ENCODE results near the gene AP1G2.
"Not testable (repeated sequence)": the region's sequence is repeated elsewhere in the genome, so short reads cannot be mapped to it uniquely, and the experiment has no call there.

Gene AP1G2, protein sequence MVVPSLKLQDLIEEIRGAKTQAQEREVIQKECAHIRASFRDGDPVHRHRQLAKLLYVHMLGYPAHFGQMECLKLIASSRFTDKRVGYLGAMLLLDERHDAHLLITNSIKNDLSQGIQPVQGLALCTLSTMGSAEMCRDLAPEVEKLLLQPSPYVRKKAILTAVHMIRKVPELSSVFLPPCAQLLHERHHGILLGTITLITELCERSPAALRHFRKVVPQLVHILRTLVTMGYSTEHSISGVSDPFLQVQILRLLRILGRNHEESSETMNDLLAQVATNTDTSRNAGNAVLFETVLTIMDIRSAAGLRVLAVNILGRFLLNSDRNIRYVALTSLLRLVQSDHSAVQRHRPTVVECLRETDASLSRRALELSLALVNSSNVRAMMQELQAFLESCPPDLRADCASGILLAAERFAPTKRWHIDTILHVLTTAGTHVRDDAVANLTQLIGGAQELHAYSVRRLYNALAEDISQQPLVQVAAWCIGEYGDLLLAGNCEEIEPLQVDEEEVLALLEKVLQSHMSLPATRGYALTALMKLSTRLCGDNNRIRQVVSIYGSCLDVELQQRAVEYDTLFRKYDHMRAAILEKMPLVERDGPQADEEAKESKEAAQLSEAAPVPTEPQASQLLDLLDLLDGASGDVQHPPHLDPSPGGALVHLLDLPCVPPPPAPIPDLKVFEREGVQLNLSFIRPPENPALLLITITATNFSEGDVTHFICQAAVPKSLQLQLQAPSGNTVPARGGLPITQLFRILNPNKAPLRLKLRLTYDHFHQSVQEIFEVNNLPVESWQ
- 122 to 221 (median 195) reads per million in 4 donors for total RNA-seq

DNA sequence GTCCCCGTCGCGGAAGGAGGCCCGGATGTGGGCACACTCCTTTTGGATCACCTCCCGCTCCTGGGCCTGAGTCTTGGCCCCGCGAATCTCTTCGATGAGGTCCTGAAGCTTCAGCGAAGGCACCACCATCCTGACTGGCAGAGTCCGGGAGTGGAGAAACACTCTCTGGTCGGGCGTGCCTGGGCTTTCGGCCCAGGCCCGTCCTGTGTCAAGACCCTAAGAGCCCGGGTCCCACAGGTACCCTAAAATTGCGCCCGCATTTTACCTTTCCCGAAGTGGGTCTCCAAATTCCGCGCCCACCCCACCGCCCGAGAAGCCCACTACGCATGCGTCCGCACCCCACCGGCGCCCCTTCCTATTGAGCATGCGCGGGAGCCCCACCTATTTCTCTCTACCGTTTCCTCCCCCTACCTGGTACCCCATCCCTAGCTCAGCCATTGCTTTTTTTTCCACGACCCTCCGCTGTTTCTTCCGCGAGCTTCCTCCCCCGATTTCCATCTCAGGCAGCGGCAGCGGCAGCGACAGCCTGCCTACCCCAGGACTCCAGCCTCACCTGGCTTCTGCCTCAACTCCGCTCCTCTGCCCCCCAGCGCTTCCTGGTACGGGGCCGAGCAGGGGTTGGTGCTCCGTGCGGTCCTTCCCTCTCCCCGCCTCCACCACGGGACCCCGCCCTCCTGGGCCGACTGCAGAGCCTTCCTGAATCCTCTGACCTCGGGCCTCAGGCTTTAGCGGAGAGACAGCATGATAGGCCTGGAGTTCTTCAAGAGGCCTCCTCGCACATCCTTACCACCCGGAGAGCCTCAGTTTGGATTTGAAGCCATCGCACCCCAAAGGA lies at the start of gene AP1G2:
Gene AP1G2 (minus strand): TSS at position 606 of the 835 bp plus-strand sequence. CDS start 477 bp downstream, at position 129.
- peak; percentile 71 to 90 (median 78) for DNase-seq

DNA sequence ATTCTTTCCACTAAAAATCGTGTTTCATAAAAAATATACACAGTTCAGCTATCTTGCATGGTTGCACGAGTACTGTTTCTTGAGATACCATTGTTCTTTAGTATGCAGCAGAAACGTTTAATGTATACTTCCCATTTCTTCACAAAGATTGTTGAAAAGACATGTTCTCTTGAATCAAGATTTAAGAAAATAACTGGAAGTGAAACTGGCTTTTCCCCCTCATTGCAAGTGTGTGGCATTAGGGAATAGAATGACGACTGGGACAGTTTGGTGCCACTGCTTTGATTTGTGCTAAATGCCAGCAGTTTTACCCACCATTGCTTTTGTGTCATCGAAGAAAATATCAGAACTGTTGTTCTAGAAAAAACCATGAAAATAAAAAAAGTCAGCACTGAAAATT lies 48.3 kb upstream of the AP1G2 start:
- DNase-seq, result no peak

DNA sequence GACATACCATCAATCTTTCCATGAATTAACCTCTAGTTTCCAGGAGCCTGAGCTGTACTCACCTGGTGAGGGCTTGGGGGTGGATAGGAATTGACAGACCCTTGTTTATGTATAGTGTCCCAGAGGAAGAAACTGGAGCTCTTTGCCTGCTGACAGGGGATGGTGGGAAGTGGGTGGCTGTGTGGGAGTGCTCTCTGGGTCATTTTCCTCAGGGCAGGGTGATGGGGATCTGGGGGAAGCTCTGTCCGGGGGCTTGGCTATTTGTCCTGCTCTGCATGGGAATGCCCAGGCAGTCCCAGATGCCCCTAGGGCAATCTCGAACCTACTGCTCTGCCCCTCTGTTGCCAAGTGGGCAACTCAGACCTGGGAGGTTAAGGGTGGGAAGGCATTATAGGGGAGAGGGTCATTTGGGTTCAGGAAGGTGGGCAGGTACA lies 46.8 kb upstream of the AP1G2 start:
- no peak for DNase-seq

DNA sequence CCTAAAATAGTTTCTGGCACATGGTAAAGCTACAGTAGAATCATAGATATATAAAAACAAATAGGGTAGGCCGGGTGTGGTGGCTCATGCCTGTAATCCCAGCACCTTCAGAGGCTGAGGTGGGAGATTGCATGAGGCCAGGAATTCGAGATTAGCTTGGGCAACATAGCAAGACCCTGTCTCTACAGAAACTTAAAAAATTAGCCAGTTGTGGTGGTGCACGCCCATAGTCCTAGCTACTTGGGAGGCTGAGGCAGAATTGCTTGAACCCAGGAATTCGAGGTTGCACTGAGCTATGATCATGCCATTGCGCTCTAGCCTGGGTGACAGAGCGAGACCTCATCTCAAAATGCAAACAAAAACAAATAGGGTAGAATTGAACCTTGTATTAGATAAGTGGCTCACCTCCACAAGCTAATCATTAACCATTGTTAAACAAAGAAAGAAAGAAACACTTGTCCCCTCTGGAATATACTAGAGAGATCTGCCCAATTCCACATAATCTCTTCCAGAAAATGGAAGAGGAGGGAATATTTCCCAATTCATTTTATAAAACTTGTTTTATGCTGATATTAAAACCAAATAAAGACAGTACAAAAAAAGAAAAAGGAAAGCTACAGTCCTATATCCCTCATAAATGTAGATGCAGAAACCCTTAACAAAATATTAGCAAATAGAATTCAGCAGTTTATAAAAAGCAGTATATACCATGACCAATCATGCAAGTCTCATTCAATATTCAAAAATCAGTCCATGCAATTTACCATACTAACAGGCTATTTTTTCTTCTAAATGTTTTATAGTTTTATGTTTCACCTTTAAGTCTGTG lies 45.9 kb upstream of the AP1G2 start:
- DNase-seq, result no peak

DNA sequence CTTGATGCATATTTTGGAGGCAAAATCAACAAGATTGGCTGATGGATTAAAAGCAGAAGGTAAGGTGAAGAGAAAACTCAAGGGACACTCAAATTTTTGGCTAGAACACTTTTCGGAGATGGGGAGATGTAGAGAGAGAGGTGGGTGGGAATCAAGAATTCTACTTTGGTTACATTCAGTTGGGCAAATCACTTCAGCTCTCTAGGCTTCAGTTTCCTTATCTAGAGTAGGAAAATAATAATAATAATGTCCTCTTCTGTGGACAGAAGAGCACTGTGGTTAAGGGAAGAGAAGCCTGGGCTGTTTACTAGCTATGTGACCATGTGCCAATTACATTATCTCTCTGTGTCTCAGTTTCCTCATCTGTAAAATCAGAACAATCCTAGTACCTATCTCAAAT lies 45.2 kb upstream of the AP1G2 start:
- no peak for DNase-seq

DNA sequence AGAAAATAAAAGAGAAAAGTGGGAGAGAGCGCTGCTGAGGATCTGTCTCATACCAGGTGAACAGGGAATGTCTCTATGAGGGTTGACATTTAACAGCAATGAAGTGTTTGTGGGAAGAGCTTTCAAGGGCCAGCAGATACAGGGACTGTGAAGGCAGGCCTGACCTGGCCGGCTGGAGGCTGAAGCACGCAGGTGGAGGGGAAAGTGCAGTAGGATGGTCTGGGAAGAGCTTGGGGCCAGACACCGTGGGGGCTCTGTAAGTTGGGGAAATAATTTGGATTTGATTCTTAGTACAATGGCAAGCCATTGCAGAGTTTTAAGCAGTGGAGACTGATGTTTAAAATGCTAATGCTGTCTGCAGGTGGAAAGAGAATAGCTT lies 44.8 kb upstream of the AP1G2 start:
- no peak for DNase-seq

DNA sequence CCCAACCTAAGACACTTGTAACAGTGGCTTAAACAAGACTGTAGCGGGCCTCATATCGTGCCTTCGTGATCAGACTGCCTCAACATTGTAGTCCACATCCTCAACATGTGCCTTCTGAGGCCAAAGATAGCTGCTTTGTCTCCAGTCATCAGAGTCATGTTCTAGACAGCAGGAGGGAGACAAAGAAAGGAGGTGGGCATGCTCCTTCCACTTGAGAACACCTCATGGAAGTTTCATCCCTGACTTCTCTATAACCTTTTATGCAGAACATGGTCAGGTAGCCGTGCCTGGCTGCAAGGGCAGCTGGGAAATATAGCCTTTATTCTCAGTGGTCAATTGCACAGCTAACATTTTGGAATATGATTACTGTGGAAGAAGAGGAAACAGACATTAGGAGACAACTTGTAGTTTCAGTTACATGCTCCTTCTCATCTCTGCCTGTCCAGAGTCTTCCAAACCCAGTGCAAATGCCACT lies 43.3 kb upstream of the AP1G2 start:
- peak in 1 of 5 donors; percentile 11 for DNase-seq

DNA sequence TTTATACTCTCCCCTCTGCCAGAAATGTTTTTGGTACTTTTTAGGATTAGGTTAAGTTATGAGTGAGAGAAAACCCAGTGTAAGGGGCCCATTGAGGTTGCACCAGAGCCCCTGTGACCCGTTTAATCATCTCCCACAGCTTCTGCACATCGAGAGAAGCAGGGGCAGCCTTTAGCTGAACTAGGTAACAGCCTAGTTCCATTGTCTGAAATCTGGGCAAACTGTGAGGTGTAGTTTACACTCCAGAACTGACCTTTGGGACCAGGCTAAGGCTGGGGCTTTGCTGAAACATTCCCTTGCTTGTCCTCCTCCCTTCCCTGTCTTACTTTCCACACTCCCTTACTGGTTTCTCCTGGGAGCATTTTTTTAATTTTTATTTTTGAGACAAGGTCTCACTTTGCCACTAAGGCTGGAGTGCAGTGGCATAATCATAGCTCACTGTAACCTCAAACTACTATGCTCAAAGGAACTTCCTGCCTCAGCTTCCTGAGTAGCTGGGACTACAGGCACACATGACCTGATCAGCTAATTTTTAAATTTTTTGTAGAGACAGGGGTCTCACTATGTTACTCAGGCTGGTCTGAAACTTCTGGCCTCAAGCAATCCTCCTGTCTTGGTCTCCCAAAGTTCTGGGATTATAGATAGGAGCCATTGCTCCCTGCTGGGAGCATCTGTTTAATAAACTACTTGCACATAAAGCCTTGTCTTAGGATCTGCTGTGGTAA lies 42.7 kb upstream of the AP1G2 start:
- peak in 1 of 5 donors; percentile 28 for DNase-seq

DNA sequence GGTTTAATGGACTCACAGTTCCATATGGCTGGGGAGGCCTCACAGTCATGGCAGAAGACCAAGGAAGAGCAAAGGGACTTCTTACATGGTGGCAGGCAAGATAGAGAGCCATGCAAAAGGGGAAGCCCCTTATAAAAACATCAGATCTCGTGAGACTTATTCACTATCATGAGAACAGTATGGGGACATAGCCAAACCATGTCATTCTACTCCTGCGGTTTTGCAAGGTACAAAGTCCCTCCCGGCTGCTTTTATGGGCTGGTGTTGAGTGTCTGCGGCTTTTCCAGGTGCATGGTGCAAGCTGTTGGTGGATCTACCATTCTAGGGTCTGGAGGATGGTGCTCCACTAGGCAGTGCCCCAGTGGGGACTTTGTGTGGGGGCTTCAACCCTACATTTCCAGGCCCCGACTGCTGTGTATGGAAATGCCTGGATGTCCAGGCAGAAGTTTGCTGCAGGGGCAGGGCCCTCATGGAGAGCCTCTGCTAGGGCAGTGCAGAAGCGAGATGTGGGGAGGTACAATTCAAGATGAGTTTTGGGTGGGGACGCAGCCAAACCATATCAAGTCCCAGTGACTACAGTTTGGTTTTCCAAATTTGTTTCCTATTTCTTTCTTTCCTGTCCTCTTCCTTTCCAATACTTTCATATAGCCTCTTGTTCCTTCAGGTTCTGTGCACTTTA lies 42.0 kb upstream of the AP1G2 start:
- DNase-seq, result not testable (repeated sequence)

DNA sequence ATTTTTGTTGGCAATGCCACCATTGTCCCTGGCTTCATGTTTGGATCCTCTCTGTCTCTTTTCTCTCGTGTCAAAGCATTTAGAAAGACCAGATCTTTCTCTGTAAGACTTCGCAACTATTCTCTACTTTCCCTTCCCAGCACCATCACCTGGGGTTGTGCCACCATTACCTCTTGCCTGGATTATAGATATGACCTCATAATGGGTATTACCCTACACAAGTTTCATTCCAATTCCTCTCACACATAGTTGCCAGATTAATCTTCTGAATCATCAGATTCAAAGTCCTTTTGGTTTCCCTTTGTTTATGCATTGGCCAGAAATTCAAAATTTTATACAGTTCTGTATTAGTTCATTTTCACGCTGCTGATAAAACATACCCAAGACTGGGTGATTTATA lies 41.4 kb upstream of the AP1G2 start:
- no peak for DNase-seq

DNA sequence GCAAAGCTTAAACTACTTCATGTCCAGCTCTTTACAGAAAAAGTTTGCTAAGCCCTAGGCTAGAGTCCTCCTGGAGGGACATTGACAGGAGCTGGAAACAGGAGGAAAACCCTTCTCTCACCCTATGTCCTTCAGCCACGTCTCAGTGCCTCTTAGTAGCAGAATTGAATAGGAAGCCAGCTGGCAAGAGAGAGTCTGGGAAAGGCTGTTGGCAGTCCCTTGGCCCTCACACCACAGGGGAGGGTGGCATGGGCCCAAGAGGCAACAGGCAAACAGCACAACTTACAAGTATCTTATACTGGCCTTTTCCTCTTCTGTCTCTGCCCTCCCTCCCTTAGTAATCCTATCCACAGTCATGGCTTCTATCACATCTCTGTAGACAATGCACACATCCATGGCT lies 40.9 kb upstream of the AP1G2 start:
- DNase-seq, result no peak

DNA sequence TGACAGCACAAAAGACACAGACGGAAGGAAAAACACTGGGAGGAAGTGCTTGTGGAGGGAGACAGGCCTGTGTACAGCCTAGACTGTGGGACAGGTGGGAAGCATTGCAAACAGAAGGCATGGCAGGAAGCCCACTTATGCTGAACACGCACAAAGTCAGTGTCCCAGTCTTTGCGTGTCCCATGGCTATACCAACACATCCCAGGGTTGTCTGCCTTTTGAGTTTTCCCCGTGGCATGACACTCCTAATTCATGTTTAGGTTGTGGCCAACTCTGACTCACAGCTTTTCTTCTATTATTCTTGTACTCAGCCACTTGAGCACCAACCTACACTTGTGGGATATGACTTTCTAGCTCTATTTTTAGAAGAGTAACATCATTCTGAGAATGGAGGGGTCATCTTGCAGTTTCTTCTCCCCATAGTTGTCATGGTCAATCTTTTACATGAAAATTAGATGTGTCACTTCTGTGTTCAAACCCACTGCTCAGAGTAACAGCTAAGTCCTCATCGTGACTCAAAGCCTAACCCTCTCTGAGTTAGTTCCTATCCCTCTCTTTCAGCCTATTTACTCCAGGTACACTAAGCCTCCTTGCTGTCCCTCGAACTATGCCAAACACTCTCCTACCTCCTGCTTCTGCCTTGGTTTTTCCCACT lies 38.5 kb upstream of the AP1G2 start:
- peak in 1 of 5 donors; percentile 37 for DNase-seq

DNA sequence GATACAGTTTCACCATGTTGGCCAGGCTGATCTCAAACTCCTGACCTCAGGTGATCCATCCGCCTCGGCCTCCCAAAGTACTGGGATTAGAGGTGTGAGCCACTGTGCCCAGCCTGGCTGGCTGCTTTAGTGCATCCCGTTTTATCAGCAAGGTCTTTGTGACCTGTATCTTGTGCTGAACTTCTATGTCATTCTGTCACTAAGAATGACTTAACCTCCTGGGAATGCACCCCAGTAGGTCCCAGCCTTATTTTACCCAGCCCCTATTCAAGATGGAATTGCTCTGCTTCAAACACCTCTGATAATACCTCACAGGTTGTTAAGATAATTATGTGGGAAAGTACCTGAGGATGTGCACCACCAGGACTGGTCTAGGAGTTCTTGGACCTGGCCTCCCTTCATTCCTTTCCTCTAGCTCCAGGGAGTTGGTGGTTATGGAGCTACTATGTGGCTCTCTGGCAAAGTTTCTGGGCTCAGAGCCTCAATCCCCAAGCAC lies 37.1 kb upstream of the AP1G2 start:
- no peak for DNase-seq

DNA sequence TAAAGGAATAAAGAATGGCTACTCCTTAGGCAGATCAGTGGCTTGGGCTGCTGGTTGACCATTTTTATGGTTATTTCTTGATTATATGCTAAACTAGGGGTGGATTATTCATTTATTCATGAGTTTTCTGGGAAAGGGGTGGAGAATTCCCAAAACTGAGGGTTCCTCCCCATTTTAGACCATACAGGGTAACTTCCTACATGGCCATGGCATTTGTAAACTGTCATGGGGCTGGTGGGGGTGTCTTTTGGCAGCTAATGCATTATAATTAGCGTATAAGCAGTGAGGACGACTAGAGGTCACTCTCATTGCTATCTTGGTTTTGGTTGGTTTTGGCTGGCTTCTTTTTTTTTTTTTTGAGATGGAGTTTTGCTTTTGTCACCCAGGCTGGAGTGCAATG lies 36.6 kb upstream of the AP1G2 start:
- no peak for DNase-seq

DNA sequence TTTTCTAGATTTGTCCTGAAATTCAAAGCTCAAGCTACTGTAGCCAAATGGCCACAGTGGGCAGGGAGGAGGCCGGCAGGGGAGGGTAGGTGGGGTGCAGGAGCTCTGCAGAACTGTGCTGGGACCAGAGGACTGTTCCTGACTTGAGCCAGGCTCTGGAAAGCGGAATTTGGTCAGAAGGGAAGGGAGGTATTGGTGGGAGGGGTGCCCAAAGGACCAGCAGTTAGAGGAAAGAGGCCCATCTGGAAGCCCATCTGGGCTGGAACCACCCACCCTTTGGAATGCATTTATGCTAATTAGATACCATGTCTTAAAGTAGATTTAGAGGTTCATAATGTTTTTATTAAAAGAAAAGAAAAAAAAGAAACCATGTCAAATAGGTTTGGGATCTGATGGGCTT lies 35.5 kb upstream of the AP1G2 start:
- no peak for DNase-seq

DNA sequence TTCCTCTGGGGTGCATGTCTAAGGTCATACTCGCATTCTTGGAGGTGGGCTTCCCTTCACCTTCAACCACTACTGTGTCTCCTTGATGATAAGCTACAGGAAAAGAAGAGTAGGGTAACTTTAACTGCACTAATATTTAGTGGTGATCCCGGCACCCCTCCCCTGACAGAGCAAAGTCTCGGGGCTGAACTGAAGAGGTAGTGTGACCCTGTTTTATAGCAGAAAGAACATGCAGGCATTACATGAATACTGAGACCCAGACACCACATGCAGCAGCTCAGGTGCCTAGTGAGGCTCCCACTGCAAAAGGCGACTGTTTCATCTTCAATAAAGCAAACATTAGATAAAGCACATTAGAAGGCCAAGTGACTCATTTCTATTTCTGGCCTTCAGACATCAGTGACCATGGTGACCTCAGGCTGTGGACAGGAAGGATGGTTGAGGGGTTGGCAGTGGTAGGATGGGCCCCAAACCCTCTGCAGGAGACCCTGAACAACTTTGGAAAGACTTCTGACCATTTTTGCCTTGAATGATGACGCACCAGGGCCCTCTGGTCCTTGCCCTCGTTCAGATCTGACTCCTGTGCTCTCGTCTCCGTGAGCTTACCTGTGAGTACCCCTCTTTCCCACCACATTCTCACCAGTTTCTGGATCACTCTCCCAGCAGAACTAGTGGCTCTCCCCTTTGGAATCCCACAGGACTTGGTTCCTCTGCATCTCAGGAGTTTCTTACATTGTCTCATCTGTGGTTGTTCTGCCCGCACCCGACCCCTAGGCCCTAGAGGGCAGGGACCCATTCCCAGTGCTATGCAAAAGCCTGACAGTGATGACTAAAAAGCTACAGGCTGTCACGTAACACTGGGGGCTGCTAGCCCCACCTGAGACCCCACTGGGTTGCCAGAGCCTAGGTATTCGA lies 34.8 kb upstream of the AP1G2 start:
- DNase-seq, result no peak

DNA sequence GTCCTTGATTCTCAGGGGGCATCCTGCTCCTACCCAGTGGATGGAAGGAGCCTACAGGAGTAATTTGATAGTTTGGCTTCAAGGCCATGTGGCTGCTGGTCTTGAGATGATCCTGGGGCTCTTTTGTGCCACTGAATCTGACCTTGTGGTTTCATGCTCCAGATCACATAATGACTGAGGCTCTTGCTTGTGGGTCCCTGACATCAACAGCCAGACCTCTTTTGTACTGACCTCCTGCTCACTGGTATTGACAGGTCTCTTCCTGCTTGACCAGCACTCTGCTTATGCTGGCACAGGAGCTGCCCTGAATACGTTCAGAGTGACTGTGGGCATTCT lies 34.2 kb upstream of the AP1G2 start:
- no peak for DNase-seq

DNA sequence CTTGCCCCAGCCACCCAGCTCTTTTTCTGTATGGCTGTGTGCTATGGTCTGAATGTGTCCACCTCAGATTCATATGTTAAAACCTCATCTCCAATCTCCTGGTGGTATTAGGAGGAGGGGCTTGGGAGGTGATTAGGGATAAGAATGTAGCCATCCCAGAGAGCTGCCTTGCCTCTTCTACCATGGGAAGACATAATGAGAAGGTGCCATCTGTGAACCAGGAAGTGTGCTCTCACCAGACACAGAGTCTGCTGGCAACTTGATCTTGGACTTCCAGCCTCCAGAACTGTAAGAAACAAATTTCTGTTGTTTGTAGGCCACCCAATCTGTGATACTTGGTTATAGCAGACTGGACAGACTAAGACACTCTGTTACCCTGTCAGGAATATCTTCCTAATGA lies 33.8 kb upstream of the AP1G2 start:
- DNase-seq, result no peak

DNA sequence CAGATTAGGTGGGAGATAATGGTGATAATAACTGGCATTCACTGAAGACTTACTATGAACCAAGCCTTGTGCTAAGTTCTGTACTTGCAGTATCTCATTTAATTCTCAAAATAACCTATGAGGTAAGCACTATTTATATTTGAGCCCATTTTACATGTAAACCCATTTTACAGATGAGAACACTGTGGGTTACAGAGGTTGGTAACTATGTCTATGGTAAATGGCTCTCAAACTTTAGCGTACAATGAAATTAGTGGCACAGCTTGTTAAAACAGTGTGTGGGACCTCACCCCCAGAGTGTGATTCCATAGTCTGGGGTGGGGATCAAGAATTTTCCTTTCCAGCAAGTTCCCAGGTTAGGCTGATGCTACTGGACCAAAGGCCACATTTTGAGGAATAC lies 33.2 kb upstream of the AP1G2 start:
- DNase-seq, result no peak
